ENCODE measurements around the gene CFAP54.

Gene CFAP54

GRCh38 chr12:96687719-96688118 is 198.3 kb downstream of the CFAP54 start:
- TF ChIP-seq FOXP2 (optimal IDR thresholded peaks at IDR 0.05; ENCODE audit: borderline replicate concordance, extremely low read depth, extremely low read length, insufficient read depth): no peak
- no peak for TF ChIP-seq POLR2AphosphoS5 (IDR thresholded peaks at IDR 0.05; ENCODE audit: low read depth, low read length)
- TF ChIP-seq TAF1 (IDR thresholded peaks at IDR 0.05; ENCODE audit: borderline replicate concordance, insufficient read depth, low read length): no peak
- no peak for TF ChIP-seq SIN3A (IDR thresholded peaks at IDR 0.05; ENCODE audit: borderline replicate concordance, insufficient read depth, low read length)
- TF ChIP-seq REST (IDR thresholded peaks at IDR 0.05; ENCODE audit: insufficient read depth in 1 of 2, low read depth in 2 of 2, low read length in 2 of 2): no peak

- no peak for TF ChIP-seq SIN3A (IDR thresholded peaks at IDR 0.05; ENCODE audit: borderline replicate concordance, insufficient read depth, low read length)
- no peak for TF ChIP-seq TAF1 (IDR thresholded peaks at IDR 0.05; ENCODE audit: borderline replicate concordance, insufficient read depth, low read length)
- no peak for TF ChIP-seq FOXP2 (optimal IDR thresholded peaks at IDR 0.05; ENCODE audit: borderline replicate concordance, extremely low read depth, extremely low read length, insufficient read depth)
- TF ChIP-seq REST (IDR thresholded peaks at IDR 0.05; ENCODE audit: insufficient read depth in 1 of 2, low read depth in 2 of 2, low read length in 2 of 2): no peak
- no peak for TF ChIP-seq POLR2AphosphoS5 (IDR thresholded peaks at IDR 0.05; ENCODE audit: low read depth, low read length)
These were observed 209.1 kb downstream of the CFAP54 start for GRCh38 chr12:96698521-96698920.

DNA sequence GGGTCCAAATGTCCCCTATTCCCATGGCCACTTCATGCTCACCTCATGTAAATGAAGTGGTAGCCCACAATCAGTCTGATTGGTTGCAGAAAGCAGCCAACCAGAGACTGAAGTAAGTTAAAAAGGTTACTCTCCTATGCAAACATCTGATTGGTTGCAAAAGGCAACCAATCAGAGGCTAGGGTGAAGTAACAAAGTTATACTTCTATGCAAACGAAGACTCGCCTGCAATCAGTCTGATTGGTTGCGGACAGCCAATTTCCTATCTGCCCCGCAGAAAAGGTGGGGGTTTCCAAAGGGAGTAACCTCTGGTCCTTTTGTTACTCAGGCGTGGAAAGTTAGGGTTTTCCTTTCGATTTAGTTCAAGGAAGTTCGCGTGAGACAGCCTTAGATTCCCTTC is 209.6 kb downstream of the CFAP54 start:
- TF ChIP-seq FOXP2 (optimal IDR thresholded peaks at IDR 0.05; ENCODE audit: borderline replicate concordance, extremely low read depth, extremely low read length, insufficient read depth) (no peak), REST (IDR thresholded peaks at IDR 0.05; ENCODE audit: insufficient read depth in 1 of 2, low read depth in 2 of 2, low read length in 2 of 2) (no peak), SIN3A (IDR thresholded peaks at IDR 0.05; ENCODE audit: borderline replicate concordance, insufficient read depth, low read length) (no peak), POLR2AphosphoS5 (IDR thresholded peaks at IDR 0.05; ENCODE audit: low read depth, low read length) (no peak), TAF1 (IDR thresholded peaks at IDR 0.05; ENCODE audit: borderline replicate concordance, insufficient read depth, low read length) (no peak)

- no peak for TF ChIP-seq REST (IDR thresholded peaks at IDR 0.05; ENCODE audit: insufficient read depth in 1 of 2, low read depth in 2 of 2, low read length in 2 of 2)
- no peak for TF ChIP-seq FOXP2 (optimal IDR thresholded peaks at IDR 0.05; ENCODE audit: borderline replicate concordance, extremely low read depth, extremely low read length, insufficient read depth)
- TF ChIP-seq TAF1 (IDR thresholded peaks at IDR 0.05; ENCODE audit: borderline replicate concordance, insufficient read depth, low read length): no peak
- TF ChIP-seq SIN3A (IDR thresholded peaks at IDR 0.05; ENCODE audit: borderline replicate concordance, insufficient read depth, low read length): no peak
- TF ChIP-seq POLR2AphosphoS5 (IDR thresholded peaks at IDR 0.05; ENCODE audit: low read depth, low read length): no peak
These were observed 212.5 kb downstream of the CFAP54 start for GRCh38 chr12:96701856-96702255.
